Mononuclear cell (primary cell): ENCODE measurements around the gene PLXNB3. TPM values are rescaled to one million over a fixed set of nuclear protein-coding genes. Genes with fewer than 3 reads are reported as not detected.

ENCODE experiments used
- H3K27me3 ChIP-seq: 2 replicates; pipeline ENCODE4 v1.6.0; 2011; ENCODE audit warnings: low read length, control low read depth; ENCODE audit not compliant: insufficient read depth
- H3K4me1 ChIP-seq: 2 replicates; pipeline ENCODE4 v1.5.1; 2011; ENCODE audit warnings: mild to moderate bottlenecking, low read length, control low read depth; ENCODE audit not compliant: insufficient read depth
- H3K4me3 ChIP-seq: 2 replicates; pipeline ENCODE4 v1.5.1; 2011; ENCODE audit warnings: mild to moderate bottlenecking, low read length, moderate library complexity
- H3K9me3 ChIP-seq: 2 replicates; pipeline ENCODE4 v1.5.1; 2011; ENCODE audit warnings: low read depth, mild to moderate bottlenecking, control low read depth, low read length
- total RNA-seq: library from RNA; depleted of rRNA; stranded (reverse); fragments of >200 nt; gene quantifications from one replicate; pipeline ENCODE4 v1.2.3, GENCODE V29; 2012

Gene PLXNB3
- total RNA-seq, 1 donor: 0.21 TPM

DNA sequence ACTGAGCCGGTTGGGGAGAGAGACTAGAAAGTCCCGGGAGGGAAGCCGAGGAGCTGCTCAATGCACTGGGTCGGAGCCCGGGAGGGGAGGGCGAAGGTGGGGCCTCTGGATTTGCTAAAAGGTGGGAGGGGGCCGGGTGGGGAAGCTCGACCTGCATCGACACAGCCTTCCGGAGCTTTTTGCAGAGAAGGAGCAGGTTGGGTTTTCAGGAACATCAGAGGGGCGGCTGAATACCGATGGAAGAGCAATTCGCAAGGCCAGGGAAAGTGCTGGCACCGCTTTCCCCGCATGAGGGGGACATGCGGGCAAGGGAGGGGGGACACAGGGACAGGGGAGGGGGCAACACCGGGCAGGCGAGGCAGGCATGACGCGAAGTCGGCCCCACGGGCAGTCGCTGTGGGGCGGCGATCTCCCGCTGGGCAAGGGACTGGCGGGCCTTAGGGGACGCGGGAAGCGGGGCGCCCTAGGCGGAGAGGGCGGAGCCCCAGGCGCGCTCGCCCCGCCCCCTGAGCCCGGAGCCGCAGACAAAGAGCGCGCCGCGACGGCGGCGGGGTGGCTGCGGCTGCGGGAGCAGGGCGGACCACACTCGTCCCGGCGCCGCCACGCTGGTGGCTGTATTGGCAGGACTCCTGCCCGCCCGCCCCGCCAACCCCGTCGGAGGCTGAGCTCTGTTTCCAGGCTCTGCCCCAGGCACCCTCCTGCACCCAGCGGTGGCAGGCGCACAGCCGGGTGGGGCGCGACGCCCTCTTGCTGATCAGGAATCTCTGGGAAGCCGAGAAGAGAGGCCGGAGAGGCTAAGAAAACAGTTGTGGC is 54.7 kb downstream of the PLXNB3 start:
- no peaks in the 10 kb centered on the region for H3K9me3 ChIP-seq
- no peak overlapping the region for H3K4me3 ChIP-seq
- H3K4me1 ChIP-seq: peaks cover 31% of the 10 kb centered on the region
- H3K27me3 ChIP-seq: peaks cover 2% of the 10 kb centered on the region

GRCh38 chrX:153819384-153820040 is 55.5 kb downstream of the PLXNB3 start:
- H3K4me1 ChIP-seq: peaks cover 31% of the 10 kb centered on the region
- peaks cover 2% of the 10 kb centered on the region for H3K27me3 ChIP-seq
- no peak overlapping the region for H3K4me3 ChIP-seq
- H3K9me3 ChIP-seq: no peaks in the 10 kb centered on the region

- H3K27me3 ChIP-seq: peaks cover 2% of the 10 kb centered on the region
- no peak overlapping the region for H3K4me3 ChIP-seq
- H3K4me1 ChIP-seq: peaks cover 31% of the 10 kb centered on the region
- H3K9me3 ChIP-seq: no peaks in the 10 kb centered on the region
These were observed 56.6 kb downstream of the PLXNB3 start for GRCh38 chrX:153820601-153821000.

DNA sequence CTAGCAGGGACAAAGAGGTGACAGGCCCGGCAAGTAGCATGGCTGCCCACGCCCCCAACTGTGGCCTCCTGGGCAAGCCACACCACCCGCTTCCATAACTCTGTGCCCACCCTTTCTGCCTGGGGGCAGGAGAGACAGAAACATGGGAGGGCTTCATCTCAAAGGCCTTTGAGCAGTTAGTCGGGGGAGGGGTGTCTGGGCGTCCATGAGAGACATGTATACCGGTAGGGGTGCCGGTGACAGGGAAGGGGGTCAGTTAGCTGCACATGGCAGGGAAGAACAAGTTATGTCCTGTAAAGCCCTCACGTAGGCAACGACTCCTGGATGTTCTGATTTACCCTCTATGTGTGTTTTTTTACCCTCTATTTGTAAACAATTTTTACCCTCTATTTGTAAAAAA is 57.0 kb downstream of the PLXNB3 start:
- Histone ChIP-seq H3K4me3 (no peak overlapping the region), H3K4me1 (peaks cover 31% of the 10 kb centered on the region), H3K9me3 (no peaks in the 10 kb centered on the region), H3K27me3 (peaks cover 2% of the 10 kb centered on the region)

GRCh38 chrX:153824348-153824747 is 60.3 kb downstream of the PLXNB3 start:
- H3K27me3 ChIP-seq: peaks cover 19% of the 10 kb centered on the region
- no peak overlapping the region for H3K4me3 ChIP-seq
- H3K9me3 ChIP-seq: no peaks in the 10 kb centered on the region
- H3K4me1 ChIP-seq: peaks cover 16% of the 10 kb centered on the region

DNA sequence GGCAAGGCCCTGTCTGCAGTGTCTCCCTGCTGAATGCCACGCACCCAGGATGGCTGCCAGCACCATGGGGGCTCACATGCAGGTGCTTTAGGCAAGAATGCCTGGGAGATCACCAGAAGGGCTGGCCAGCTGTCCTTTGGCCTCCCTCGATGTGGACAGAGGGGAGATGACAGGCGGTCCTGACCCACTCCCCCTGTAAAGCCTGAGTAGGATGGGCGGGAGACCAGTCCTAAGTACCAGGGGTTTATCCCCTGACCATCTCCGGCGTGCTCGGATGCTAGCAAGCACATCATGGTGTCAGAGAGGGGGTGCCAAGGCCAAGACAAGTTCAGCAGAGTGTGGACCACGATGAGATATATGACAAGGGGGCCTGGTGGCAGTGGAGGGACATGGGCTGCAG is 61.0 kb downstream of the PLXNB3 start:
- no peaks in the 10 kb centered on the region for H3K9me3 ChIP-seq
- peaks cover 13% of the 10 kb centered on the region for H3K4me1 ChIP-seq
- peaks cover 16% of the 10 kb centered on the region for H3K27me3 ChIP-seq
- no peak overlapping the region for H3K4me3 ChIP-seq

Other genes with a start within 250 kb of the PLXNB3 start
- gene ATP2B3, start 246.6 kb upstream of the PLXNB3 start, total RNA-seq: not detected
- gene CCNQ, start 165.1 kb upstream of the PLXNB3 start, total RNA-seq: 12.0 TPM
- gene DUSP9, start 117.0 kb upstream of the PLXNB3 start, total RNA-seq: not detected
- 0.52 TPM for gene PNCK, start 90.4 kb upstream of the PLXNB3 start, total RNA-seq
- 0.94 TPM for gene SLC6A8, start 76.3 kb upstream of the PLXNB3 start, total RNA-seq
- 60.6 TPM for gene BCAP31, start 39.9 kb upstream of the PLXNB3 start, total RNA-seq
- gene ABCD1, start 39.4 kb upstream of the PLXNB3 start, total RNA-seq: 8.8 TPM
- gene SRPK3, start 16.8 kb downstream of the PLXNB3 start, total RNA-seq: under 0.01 TPM
- 42.3 TPM for gene IDH3G, start 30.1 kb downstream of the PLXNB3 start, total RNA-seq
- 121 TPM for gene SSR4, start 30.4 kb downstream of the PLXNB3 start, total RNA-seq
- gene PDZD4, start 66.3 kb downstream of the PLXNB3 start, total RNA-seq: 15.6 TPM
- gene L1CAM, start 121.9 kb downstream of the PLXNB3 start, total RNA-seq: 0.52 TPM
- not detected for gene AVPR2, start 140.4 kb downstream of the PLXNB3 start, total RNA-seq
- 199 TPM for gene ARHGAP4, start 162.0 kb downstream of the PLXNB3 start, total RNA-seq
- gene NAA10, start 170.8 kb downstream of the PLXNB3 start, total RNA-seq: 22.0 TPM
- gene RENBP, start 180.4 kb downstream of the PLXNB3 start, total RNA-seq: 11.1 TPM
- 26.4 TPM for gene HCFC1, start 207.6 kb downstream of the PLXNB3 start, total RNA-seq
- 1.8 TPM for gene TMEM187, start 208.5 kb downstream of the PLXNB3 start, total RNA-seq